GM12878 (cell line): Measurements from ENCODE around the gene PDZD2. TPM values are rescaled to one million over a fixed set of nuclear protein-coding genes. Genes with fewer than 3 reads are reported as not detected.

ENCODE experiments used
- ATAC-seq: fragments of 200-7000 bp; cut with Tn5 transposase; 3 replicates; pipeline ENCODE4 v1.9.1; 2020; ENCODE audit warnings: mild to moderate bottlenecking, moderate library complexity
- BruUV-seq: library from RNA; stranded (reverse); fragments of 400-500 nt; replicated peaks from 2 replicates; lab custom pipeline; 2021; lab: Mats Ljungman, UMichigan
- CTCF ChIA-PET: fragments of 300-600 bp; sonication (Branson Sonifier 250); formaldehyde crosslinking; extraction: SDS; loops from one replicate; lab custom pipeline; 2021; ENCODE audit warnings: inconsistent platforms; lab: Yijun Ruan, JAX
- POLR2A ChIA-PET: fragments of 350-600 bp; formaldehyde crosslinking; extraction: SDS; loops from one replicate; lab custom pipeline; 2021; ENCODE audit warnings: inconsistent platforms; lab: Charles Lee
- RAD21 ChIA-PET: fragments of 300-600 bp; sonication (Branson Sonifier 250); formaldehyde crosslinking; loops from one replicate; lab custom pipeline; 2023; ENCODE audit warnings: antibody characterized with exemption; ENCODE audit not compliant: unreplicated experiment; lab: Charles Lee
- SMC1A ChIA-PET: fragments of 300-600 bp; sonication (Branson Sonifier 250); formaldehyde crosslinking; loops from one replicate; lab custom pipeline; 2023; ENCODE audit not compliant: unreplicated experiment, uncharacterized antibody; lab: Charles Lee
- DNase-seq: peaks from one replicate; pipeline ENCODE4 v3.0.0-alpha.2; 2011; ENCODE audit warnings: low read depth, low spot score
- FAIRE-seq: peaks from 3 replicates; lab custom pipeline; 2011; peaks lifted over from hg19 to GRCh38; lab: Jason Lieb, UNC
- H2AFZ ChIP-seq: 2 replicates; pipeline ENCODE4 v1.6.0; 2011; ENCODE audit warnings: low read depth, low read length, control low read depth; ENCODE audit not compliant: control insufficient read depth
- H3K27ac ChIP-seq: 2 replicates; pipeline ENCODE4 v1.5.1; 2011; ENCODE audit warnings: control low read depth; ENCODE audit not compliant: control insufficient read depth, insufficient read depth
- H3K27me3 ChIP-seq, 2 experiments: replicated peaks in 1 of 2; 2 replicates each; pipeline versions ENCODE4 v1.6.0 to v1.6.1; 2011; ENCODE audit warnings: low read length in 1 of 2; ENCODE audit not compliant: control insufficient read depth in 2 of 2, insufficient read depth in 2 of 2
- H3K36me3 ChIP-seq, 2 experiments: 2 replicates each; pipeline ENCODE4 v1.5.1; 2011; ENCODE audit warnings: low read length in 1 of 2; ENCODE audit not compliant: control insufficient read depth in 2 of 2, insufficient read depth in 2 of 2
- H3K4me1 ChIP-seq: 2 replicates; pipeline ENCODE4 v1.6.1; 2011; ENCODE audit warnings: mild to moderate bottlenecking, low read length, moderate library complexity, mixed read lengths; ENCODE audit not compliant: control insufficient read depth, insufficient read depth
- H3K4me2 ChIP-seq: 2 replicates; pipeline ENCODE4 v1.6.0; 2011; ENCODE audit warnings: control low read depth; ENCODE audit not compliant: control insufficient read depth, insufficient read depth
- H3K4me3 ChIP-seq: fragments of 200-600 bp; sonication (generic); 2 replicates; pipeline ENCODE4 v1.5.1; 2016
- H3K79me2 ChIP-seq: 2 replicates; pipeline ENCODE4 v1.6.0; 2011; ENCODE audit warnings: low read length; ENCODE audit not compliant: control insufficient read depth, insufficient read depth
- H3K9ac ChIP-seq: 2 replicates; pipeline ENCODE4 v1.8.0; 2011; ENCODE audit warnings: low read length, control low read depth, mixed read lengths; ENCODE audit not compliant: control insufficient read depth, insufficient read depth
- H3K9me3 ChIP-seq: replicated peaks from 3 replicates; pipeline ENCODE4 v1.5.1; 2011; ENCODE audit warnings: mild to moderate bottlenecking, low read length; ENCODE audit not compliant: control insufficient read depth, insufficient read depth
- H4K20me1 ChIP-seq: 2 replicates; pipeline ENCODE4 v1.6.0; 2011; ENCODE audit not compliant: control insufficient read depth, insufficient read depth
- ATF3 ChIP-seq: IDR thresholded peaks from 2 replicates; pipeline ENCODE4 v1.6.1; 2011; ENCODE audit warnings: low read depth, mild to moderate bottlenecking, low read length, moderate library complexity, borderline replicate concordance; ENCODE audit errors: extremely low read depth
- BCL3 ChIP-seq: IDR thresholded peaks from 2 replicates; pipeline ENCODE4 v1.6.1; 2011; ENCODE audit warnings: borderline replicate concordance, low read depth, mild to moderate bottlenecking, moderate library complexity, low read length; ENCODE audit not compliant: insufficient read depth, poor library complexity, severe bottlenecking
- RUNX3 ChIP-seq: IDR thresholded peaks from 2 replicates; pipeline ENCODE4 v1.6.1; 2012; ENCODE audit warnings: low read length, inconsistent platforms
- TCF7 ChIP-seq: IDR thresholded peaks from 2 replicates; pipeline ENCODE4 v1.6.1; 2014; ENCODE audit warnings: antibody characterized with exemption, borderline replicate concordance
- WGBS: methylation state at CpG from one replicate; pipeline ENCODE4 v1.1.6; 2016; ENCODE audit warnings: low lambda C conversion rate; ENCODE audit not compliant: insufficient replicate concordance, insufficient coverage; ENCODE audit errors: missing lambda C conversion rate; 5-methylcytosine and 5-hydroxymethylcytosine counted together
- in situ Hi-C: fragments of 300-500 bp; cut with MboI; formaldehyde crosslinking; loops from 9 replicates; pipeline ENCODE4 v1.14.3; 2018; ENCODE audit warnings: mixed read lengths
- intact Hi-C: fragments of 100-400 bp; cut with micrococcal nuclease; formaldehyde crosslinking; loops from one replicate; pipeline ENCODE4 v1.14.2; 2022; ENCODE audit not compliant: unreplicated experiment
- polyA plus RNA-seq, 11 experiments: library from polyadenylated mRNA; depleted of rRNA in 4 of 11; unstranded in 6 of 11; stranded (reverse) in 5 of 11; fragments of >200 nt; fragmentation: Nextera tagmentation in 4 of 11; fragmentation: Illumina TruSeq in 1 of 11; extraction: Ambion mirVana in 4 of 11; extraction: Trizol in 1 of 11; gene quantifications; 1 replicate in 1 of 11; 2 replicates in 10 of 11; pipeline versions ENCODE4 v1.2.1 to v1.2.3, GENCODE V29; 2011 to 2016; ENCODE audit warnings: inconsistent platforms in 2 of 11, missing spikeins in 2 of 11, low read depth in 1 of 11
- total RNA-seq, 4 experiments: library from RNA; depleted of rRNA in 3 of 4; stranded (reverse); fragments of >200 nt in 3 of 4; fragmentation: Illumina TruSeq in 1 of 4; extraction: Trizol in 1 of 4; gene quantifications; 2 replicates each; pipeline versions ENCODE4 v1.2.1 to v1.2.3, GENCODE V29; 2013 to 2021

The PDZD2 gene
- total and polyA plus RNA-seq, 10 of the 15 experiments (the other 5 are each of a cell fraction or from before 2014, with no cell fraction given): 0.01 to 0.58 (median 0.29) TPM; not detected in 3

- TF ChIP-seq BCL3: no peak
- peak; percentile 32; the same call in 1 of the 2 replicates for TF ChIP-seq RUNX3
- Histone ChIP-seq H3K4me3 (no peak overlapping the region), H3K79me2 (no peaks in the 10 kb centered on the region), H3K9me3 (peaks cover 4% of the 10 kb centered on the region; the same call in 2 of the 3 replicates), H4K20me1 (no peaks in the 10 kb centered on the region), H3K27me3 (no peaks in the 10 kb centered on the region), H3K9ac (no peak overlapping the region), H3K4me1 (peaks cover 34% of the 10 kb centered on the region), H3K36me3 (no peaks in the 10 kb centered on the region), H3K4me2 (no peak overlapping the region), H3K27ac (no peak overlapping the region), H2AFZ (no peak overlapping the region)
- WGBS: 20% methylated on average over 3 of the region's 3 CpGs
- POLR2A ChIA-PET: no interaction called here
- no peak for DNase-seq
- CTCF ChIA-PET: interaction anchor here (0.7 to 1.6 kb wide), 3 partner anchors 38 to 323 kb away, joined by 3 to 4 read pairs (median 3); no protein-coding TSS in a partner anchor
- peak; percentile 47 for ATAC-seq
- intact Hi-C loops (no loop called here), in situ Hi-C loops (no loop called here)
- no peak for FAIRE-seq
- no TSS peak for BruUV-seq
- RAD21 ChIA-PET: interaction anchor here (0.7 kb wide), 1 partner anchor 25 kb away, joined by 4 read pairs; no protein-coding TSS in a partner anchor
- SMC1A ChIA-PET: interaction anchor here (1.7 kb wide), 1 partner anchor 10 kb away, joined by 3 read pairs; no protein-coding TSS in a partner anchor
Observed at GRCh38 chr5:31769530-31769929, 130.6 kb downstream of the PDZD2 start.

GRCh38 chr5:31770132-31770720, 131.3 kb downstream of the PDZD2 start:
- POLR2A ChIA-PET: no interaction called here
- H3K27me3 ChIP-seq: no peaks in the 10 kb centered on the region
- no peak for DNase-seq
- peaks cover 4% of the 10 kb centered on the region; the same call in 2 of the 3 replicates for H3K9me3 ChIP-seq
- H3K9ac ChIP-seq: no peak overlapping the region
- peaks cover 34% of the 10 kb centered on the region for H3K4me1 ChIP-seq
- 61% methylated on average over 7 of the region's 7 CpGs for WGBS
- BruUV-seq: no TSS peak
- no peak overlapping the region for H3K4me2 ChIP-seq
- FAIRE-seq: no peak
- CTCF ChIA-PET: interaction anchor here (1.6 kb wide), 2 partner anchors 38 to 322 kb away, joined by 3 to 4 read pairs; no protein-coding TSS in a partner anchor
- H2AFZ ChIP-seq: no peak overlapping the region
- in situ Hi-C loops: no loop called here
- no peak for ATAC-seq
- no peaks in the 10 kb centered on the region for H3K79me2 ChIP-seq
- RAD21 ChIA-PET: no interaction called here
- no peaks in the 10 kb centered on the region for H3K36me3 ChIP-seq
- SMC1A ChIA-PET: interaction anchor here (1.3 to 1.7 kb wide), 2 partner anchors 9 to 16 kb away, joined by 3 read pairs; no protein-coding TSS in a partner anchor
- TF ChIP-seq TCF7 (0 out of 2 replicates have a peak, but pooled peaks have one; percentile 4), ATF3 (no peak)
- no peak overlapping the region for H3K27ac ChIP-seq
- intact Hi-C loops: no loop called here
- no peak overlapping the region for H3K4me3 ChIP-seq
- H4K20me1 ChIP-seq: no peaks in the 10 kb centered on the region
